ENCODE results near the gene YY2. TPM values are rescaled to one million over a fixed set of nuclear protein-coding genes. Genes with fewer than 3 reads are reported as not detected.
"Not testable (repeated sequence)": the region's sequence is repeated elsewhere in the genome, so short reads cannot be mapped to it uniquely, and the experiment has no call there.

The YY2 gene
- 0.60 and 0.94 TPM in 2 replicates for total RNA-seq (2014; rRNA removed; shearing (Covaris generic); ENCODE audit: low replicate concordance)

GRCh38 chrX:21855937-21856415, at the start of gene YY2:
YY2 (plus strand) TSS chrX:21855987; CDS start chrX:21856485, 498 bp downstream.
- Histone ChIP-seq H3K79me2 (ENCODE audit: low read length) (no peaks in the 10 kb centered on the region), H2AFZ (ENCODE audit: low read length) (no peak within 1 kb of the TSS), H3K9me2 (replicated peaks; ENCODE audit: insufficient read depth, low read length) (no peaks in the 10 kb centered on the region), H3K4me2 (ENCODE audit: low read depth, low read length, poor library complexity, severe bottlenecking) (no peak within 1 kb of the TSS), H3K27ac (ENCODE audit: low read length) (no peak within 1 kb of the TSS), H3K4me1 (ENCODE audit: low read length) (no peaks in the 10 kb centered on the region), H3K4me3 (ENCODE audit: low read length) (no peak within 1 kb of the TSS), H3K9me3 (ENCODE audit: low read length) (no peaks in the 10 kb centered on the region), H3K36me3 (ENCODE audit: insufficient read depth, low read length) (peaks cover 11% of the 10 kb centered on the region; the same call in 1 of the 2 replicates), H4K20me1 (ENCODE audit: insufficient read depth, low read depth, low read length) (no peaks in the 10 kb centered on the region), H3K27me3 (ENCODE audit: low read length) (no peaks in the 10 kb centered on the region), H3K9ac (ENCODE audit: low read length) (no peak within 1 kb of the TSS)
- no peak for DNase-seq

GRCh38 chrX:21806691-21807090, 49.1 kb upstream of the YY2 start:
- H2AFZ ChIP-seq (ENCODE audit: low read length) = no peak overlapping the region

GRCh38 chrX:21811832-21812231, 44.0 kb upstream of the YY2 start:
- Histone ChIP-seq H3K27me3 (ENCODE audit: low read length) (no peaks in the 10 kb centered on the region), H3K79me2 (ENCODE audit: low read length) (no peaks in the 10 kb centered on the region), H3K9ac (ENCODE audit: low read length) (no peak overlapping the region), H3K4me3 (ENCODE audit: low read length) (no peak overlapping the region), H2AFZ (ENCODE audit: low read length) (no peak overlapping the region), H3K9me3 (ENCODE audit: low read length) (peaks cover 5% of the 10 kb centered on the region; the same call in 1 of the 2 replicates), H4K20me1 (ENCODE audit: insufficient read depth, low read depth, low read length) (no peaks in the 10 kb centered on the region), H3K4me1 (ENCODE audit: low read length) (no peaks in the 10 kb centered on the region), H3K9me2 (replicated peaks; ENCODE audit: insufficient read depth, low read length) (no peaks in the 10 kb centered on the region), H3K4me2 (ENCODE audit: low read depth, low read length, poor library complexity, severe bottlenecking) (no peak overlapping the region), H3K36me3 (ENCODE audit: insufficient read depth, low read length) (no peaks in the 10 kb centered on the region), H3K27ac (ENCODE audit: low read length) (no peak overlapping the region)
- no peak for DNase-seq

More at GRCh38 chrX:21806691-21807090, 49.1 kb upstream of the YY2 start:
- no peaks in the 10 kb centered on the region for H4K20me1 ChIP-seq (ENCODE audit: insufficient read depth, low read depth, low read length)
- H3K9ac ChIP-seq (ENCODE audit: low read length) = no peak overlapping the region
- H3K36me3 ChIP-seq (ENCODE audit: insufficient read depth, low read length) = no peaks in the 10 kb centered on the region
- no peaks in the 10 kb centered on the region for H3K79me2 ChIP-seq (ENCODE audit: low read length)
- no peak for DNase-seq
- no peak overlapping the region for H3K4me2 ChIP-seq (ENCODE audit: low read depth, low read length, poor library complexity, severe bottlenecking)
- H3K27ac ChIP-seq (ENCODE audit: low read length) = no peak overlapping the region
- H3K4me1 ChIP-seq (ENCODE audit: low read length) = no peaks in the 10 kb centered on the region
- H3K4me3 ChIP-seq (ENCODE audit: low read length) = no peak overlapping the region
- H3K27me3 ChIP-seq (ENCODE audit: low read length) = no peaks in the 10 kb centered on the region
- H3K9me2 ChIP-seq (replicated peaks; ENCODE audit: insufficient read depth, low read length) = no peaks in the 10 kb centered on the region
- H3K9me3 ChIP-seq (ENCODE audit: low read length) = peaks cover 4% of the 10 kb centered on the region; the same call in 1 of the 2 replicates

- no peaks in the 10 kb centered on the region for H3K79me2 ChIP-seq (ENCODE audit: low read length)
- H3K36me3 ChIP-seq (ENCODE audit: insufficient read depth, low read length) = no peaks in the 10 kb centered on the region
- H2AFZ ChIP-seq (ENCODE audit: low read length) = no peak overlapping the region
- no peaks in the 10 kb centered on the region for H3K4me1 ChIP-seq (ENCODE audit: low read length)
- H3K27me3 ChIP-seq (ENCODE audit: low read length) = no peaks in the 10 kb centered on the region
- no peak overlapping the region for H3K4me2 ChIP-seq (ENCODE audit: low read depth, low read length, poor library complexity, severe bottlenecking)
- H3K9me2 ChIP-seq (replicated peaks; ENCODE audit: insufficient read depth, low read length) = no peaks in the 10 kb centered on the region
- no peak overlapping the region for H3K9ac ChIP-seq (ENCODE audit: low read length)
- H3K9me3 ChIP-seq (ENCODE audit: low read length) = peaks cover 5% of the 10 kb centered on the region; the same call in 1 of the 2 replicates
- no peak overlapping the region for H3K27ac ChIP-seq (ENCODE audit: low read length)
- no peak for DNase-seq
- H4K20me1 ChIP-seq (ENCODE audit: insufficient read depth, low read depth, low read length) = no peaks in the 10 kb centered on the region
- no peak overlapping the region for H3K4me3 ChIP-seq (ENCODE audit: low read length)
Observed at GRCh38 chrX:21812628-21813027, 43.2 kb upstream of the YY2 start.

GRCh38 chrX:21813612-21814368, 42.0 kb upstream of the YY2 start:
- no peaks in the 10 kb centered on the region for H4K20me1 ChIP-seq (ENCODE audit: insufficient read depth, low read depth, low read length)
- H3K4me3 ChIP-seq (ENCODE audit: low read length) = no peak overlapping the region
- no peaks in the 10 kb centered on the region for H3K4me1 ChIP-seq (ENCODE audit: low read length)
- H3K9me2 ChIP-seq (replicated peaks; ENCODE audit: insufficient read depth, low read length) = no peaks in the 10 kb centered on the region
- no peaks in the 10 kb centered on the region for H3K79me2 ChIP-seq (ENCODE audit: low read length)
- no peak overlapping the region for H3K4me2 ChIP-seq (ENCODE audit: low read depth, low read length, poor library complexity, severe bottlenecking)
- H3K9me3 ChIP-seq (ENCODE audit: low read length) = peaks cover 5% of the 10 kb centered on the region; the same call in 1 of the 2 replicates
- H3K36me3 ChIP-seq (ENCODE audit: insufficient read depth, low read length) = no peaks in the 10 kb centered on the region
- no peak for DNase-seq
- H3K27me3 ChIP-seq (ENCODE audit: low read length) = no peaks in the 10 kb centered on the region
- no peak overlapping the region for H3K27ac ChIP-seq (ENCODE audit: low read length)
- H2AFZ ChIP-seq (ENCODE audit: low read length) = no peak overlapping the region
- no peak overlapping the region for H3K9ac ChIP-seq (ENCODE audit: low read length)

- Histone ChIP-seq H3K4me2 (ENCODE audit: low read depth, low read length, poor library complexity, severe bottlenecking) (no peak overlapping the region), H3K27ac (ENCODE audit: low read length) (no peak overlapping the region), H3K36me3 (ENCODE audit: insufficient read depth, low read length) (no peaks in the 10 kb centered on the region), H3K79me2 (ENCODE audit: low read length) (no peaks in the 10 kb centered on the region), H2AFZ (ENCODE audit: low read length) (no peak overlapping the region), H3K4me1 (ENCODE audit: low read length) (no peaks in the 10 kb centered on the region), H3K27me3 (ENCODE audit: low read length) (no peaks in the 10 kb centered on the region), H3K9me3 (ENCODE audit: low read length) (peaks cover 8% of the 10 kb centered on the region; the same call in 1 of the 2 replicates), H3K4me3 (ENCODE audit: low read length) (no peak overlapping the region), H3K9ac (ENCODE audit: low read length) (no peak overlapping the region), H3K9me2 (replicated peaks; ENCODE audit: insufficient read depth, low read length) (no peaks in the 10 kb centered on the region), H4K20me1 (ENCODE audit: insufficient read depth, low read depth, low read length) (no peaks in the 10 kb centered on the region)
- no peak for DNase-seq
Observed at GRCh38 chrX:21816136-21816535, 39.7 kb upstream of the YY2 start.

- not testable (repeated sequence) for DNase-seq; H3K36me3 ChIP-seq (ENCODE audit: insufficient read depth, low read length); H3K9ac ChIP-seq (ENCODE audit: low read length); H4K20me1 ChIP-seq (ENCODE audit: insufficient read depth, low read depth, low read length); H3K27me3 ChIP-seq (ENCODE audit: low read length); H3K9me3 ChIP-seq (ENCODE audit: low read length); H2AFZ ChIP-seq (ENCODE audit: low read length); H3K4me1 ChIP-seq (ENCODE audit: low read length); H3K79me2 ChIP-seq (ENCODE audit: low read length); H3K27ac ChIP-seq (ENCODE audit: low read length); H3K4me3 ChIP-seq (ENCODE audit: low read length); H3K4me2 ChIP-seq (ENCODE audit: low read depth, low read length, poor library complexity, severe bottlenecking); H3K9me2 ChIP-seq (replicated peaks; ENCODE audit: insufficient read depth, low read length)
Observed at GRCh38 chrX:21820170-21820569, 35.6 kb upstream of the YY2 start.

- no peaks in the 10 kb centered on the region for H3K79me2 ChIP-seq (ENCODE audit: low read length)
- H2AFZ ChIP-seq (ENCODE audit: low read length) = no peak overlapping the region
- no peak overlapping the region for H3K4me2 ChIP-seq (ENCODE audit: low read depth, low read length, poor library complexity, severe bottlenecking)
- no peak overlapping the region for H3K27ac ChIP-seq (ENCODE audit: low read length)
- no peaks in the 10 kb centered on the region for H4K20me1 ChIP-seq (ENCODE audit: insufficient read depth, low read depth, low read length)
- H3K36me3 ChIP-seq (ENCODE audit: insufficient read depth, low read length) = no peaks in the 10 kb centered on the region
- no peaks in the 10 kb centered on the region for H3K4me1 ChIP-seq (ENCODE audit: low read length)
- no peak overlapping the region for H3K4me3 ChIP-seq (ENCODE audit: low read length)
- H3K9me3 ChIP-seq (ENCODE audit: low read length) = 0 out of 2 replicates have a peak, but pooled peaks cover 3% of the 10 kb centered on the region
- no peaks in the 10 kb centered on the region for H3K27me3 ChIP-seq (ENCODE audit: low read length)
- DNase-seq = no peak
- H3K9ac ChIP-seq (ENCODE audit: low read length) = no peak overlapping the region
- no peaks in the 10 kb centered on the region for H3K9me2 ChIP-seq (replicated peaks; ENCODE audit: insufficient read depth, low read length)
Observed at GRCh38 chrX:21821875-21822274, 33.9 kb upstream of the YY2 start.
